NCI-H1417 treated with DMSO at 0.1 percent for 48 hours (cell line): ENCODE results near the gene OXCT1.
"Not testable (repeated sequence)": the region's sequence is repeated elsewhere in the genome, so short reads cannot be mapped to it uniquely, and the experiment has no call there.

Experiments used
- DNase-seq: peaks from one replicate; lab custom pipeline; 2025; lab: John Stamatoyannopoulos, UW

The OXCT1 gene

GRCh38 chr5:41716382-41716781 is 153.8 kb downstream of the OXCT1 start:
- no peak for DNase-seq

- not testable (repeated sequence) for DNase-seq
Measured at GRCh38 chr5:41714446-41714845, 155.8 kb downstream of the OXCT1 start.

GRCh38 chr5:41708604-41708940 is 161.7 kb downstream of the OXCT1 start:
- no peak for DNase-seq

- DNase-seq: no peak
Measured at GRCh38 chr5:41707853-41708603, 162.2 kb downstream of the OXCT1 start.

- no peak for DNase-seq
Measured at GRCh38 chr5:41695920-41696582, 174.2 kb downstream of the OXCT1 start.

GRCh38 chr5:41686767-41687166 is 183.5 kb downstream of the OXCT1 start:
- DNase-seq: no peak

- no peak for DNase-seq
Measured at GRCh38 chr5:41686191-41686590, 184.0 kb downstream of the OXCT1 start.

- no peak for DNase-seq
Measured at GRCh38 chr5:41683181-41683580, 187.0 kb downstream of the OXCT1 start.

GRCh38 chr5:41682641-41683040 is 187.6 kb downstream of the OXCT1 start:
- no peak for DNase-seq

GRCh38 chr5:41681840-41682239 is 188.4 kb downstream of the OXCT1 start:
- no peak for DNase-seq
